HCT116 (cell line): ENCODE data around the gene SLC22A12. TPM values are rescaled to one million over a fixed set of nuclear protein-coding genes. Genes with fewer than 3 reads are reported as not detected.

Experiments used
- ATAC-seq: fragments of 200-7000 bp; cut with Tn5 transposase; 2 replicates; pipeline ENCODE4 v1.9.1; 2020; ENCODE audit warnings: mild to moderate bottlenecking, moderate library complexity
- BruUV-seq: library from RNA; stranded (reverse); fragments of 400-500 nt; replicated peaks from 2 replicates; lab custom pipeline; 2021; lab: Mats Ljungman, UMichigan
- CTCF ChIA-PET: fragments of 300-600 bp; sonication (Branson Sonifier 250); formaldehyde crosslinking; loops from one replicate; lab custom pipeline; 2021; ENCODE audit warnings: antibody characterized with exemption; lab: Charles Lee
- POLR2A ChIA-PET: fragments of 300-600, 350-600 bp; sonication (Branson Sonifier 250); formaldehyde crosslinking; loops from one replicate; lab custom pipeline; 2021; ENCODE audit warnings: antibody characterized with exemption; lab: Charles Lee
- RAD21 ChIA-PET, 2 experiments: fragments of 300-600 bp; sonication (Branson Sonifier 250); formaldehyde crosslinking; loops; one replicate each; lab custom pipeline; 2023; ENCODE audit warnings: low total read pairs in 2 of 2; ENCODE audit not compliant: uncharacterized antibody in 2 of 2, unreplicated experiment in 2 of 2, low non-redundant PET in 1 of 2; lab: Charles Lee
- DNase-seq: peaks from one replicate; pipeline ENCODE4 v3.0.0-alpha.2; 2010; ENCODE audit warnings: low read depth, low spot score
- H2AFZ ChIP-seq: fragments of 200-600 bp; shearing (Covaris generic), sonication (generic); 2 replicates; pipeline ENCODE4 v1.6.1; 2017; ENCODE audit warnings: low read depth, mixed run types, mixed read lengths, antibody characterized with exemption, low read length; ENCODE audit not compliant: poor library complexity, severe bottlenecking
- H3K27ac ChIP-seq: 2 replicates; pipeline ENCODE4 v1.5.1; 2012; ENCODE audit warnings: low read depth, low read length
- H3K27me3 ChIP-seq: fragments of 200-600 bp; sonication (generic); 2 replicates; pipeline ENCODE4 v1.6.1; 2016; ENCODE audit warnings: mixed run types, low read length, mixed read lengths; ENCODE audit not compliant: insufficient read depth
- H3K36me3 ChIP-seq, 2 experiments: fragments of 200-500 bp in 1 of 2; fragments of 200-600 bp in 1 of 2; sonication (Bioruptor generic) in 1 of 2; sonication (generic) in 1 of 2; 2 replicates each; pipeline versions ENCODE4 v1.5.1 to v1.6.1; 2014 to 2016; ENCODE audit warnings: low read length in 2 of 2, inconsistent platforms in 1 of 2, mixed read lengths in 1 of 2, mixed run types in 1 of 2; ENCODE audit not compliant: insufficient read depth in 2 of 2, control insufficient read depth in 1 of 2
- H3K4me1 ChIP-seq, 2 experiments: fragments of 200-600 bp in 1 of 2; sonication (generic) in 1 of 2; 2 replicates each; pipeline versions ENCODE4 v1.5.1 to v1.6.1; 2012 to 2017; ENCODE audit warnings: low read length in 2 of 2, inconsistent platforms in 1 of 2, mild to moderate bottlenecking in 1 of 2, mixed read lengths in 1 of 2, mixed run types in 1 of 2, moderate library complexity in 1 of 2; ENCODE audit not compliant: insufficient read depth in 2 of 2, control insufficient read depth in 1 of 2
- H3K4me2 ChIP-seq: fragments of 200-600 bp; sonication (generic); 2 replicates; pipeline ENCODE4 v1.6.1; 2017; ENCODE audit warnings: mixed run types, low read length, mixed read lengths
- H3K4me3 ChIP-seq, 2 experiments: fragments of 200-600 bp in 1 of 2; sonication (generic) in 1 of 2; replicated peaks in 1 of 2; 2 replicates each; pipeline ENCODE4 v1.5.1; 2011 to 2016; ENCODE audit warnings: low read length in 2 of 2, control low read depth in 1 of 2, low read depth in 1 of 2, mild to moderate bottlenecking in 1 of 2, mixed read lengths in 1 of 2, mixed run types in 1 of 2
- H3K79me2 ChIP-seq: fragments of 200-600 bp; sonication (generic); 2 replicates; pipeline ENCODE4 v1.6.1; 2017; ENCODE audit warnings: mild to moderate bottlenecking, mixed run types, low read length, moderate library complexity, mixed read lengths; ENCODE audit not compliant: insufficient read depth
- H3K9ac ChIP-seq: fragments of 200-600 bp; sonication (generic); 2 replicates; pipeline ENCODE4 v1.6.1; 2016; ENCODE audit warnings: low read length, mixed read lengths
- H3K9me2 ChIP-seq: fragments of 200-600 bp; sonication (generic), shearing (Covaris generic); 2 replicates; pipeline ENCODE4 v1.6.1; 2017; ENCODE audit warnings: mixed run types, mild to moderate bottlenecking, moderate library complexity; ENCODE audit not compliant: insufficient read depth
- H3K9me3 ChIP-seq, 2 experiments: fragments of 200-500 bp in 1 of 2; fragments of 200-600 bp in 1 of 2; sonication (Bioruptor generic) in 1 of 2; sonication (generic) in 1 of 2; 2 replicates each; pipeline ENCODE4 v1.6.1; 2014 to 2017; ENCODE audit warnings: low read length in 2 of 2, mixed read lengths in 2 of 2, inconsistent platforms in 1 of 2, low read depth in 1 of 2, mild to moderate bottlenecking in 1 of 2, mixed run types in 1 of 2, moderate library complexity in 1 of 2; ENCODE audit not compliant: control insufficient read depth in 1 of 2, insufficient read depth in 1 of 2
- H4K20me1 ChIP-seq: fragments of 200-600 bp; sonication (generic), shearing (Covaris generic); 2 replicates; pipeline ENCODE4 v1.6.1; 2017; ENCODE audit warnings: mixed run types, mild to moderate bottlenecking, moderate library complexity; ENCODE audit not compliant: insufficient read depth
- CBX3 ChIP-seq: IDR thresholded peaks from 2 replicates; pipeline ENCODE4 v1.6.1; 2012; ENCODE audit warnings: low read depth
- EZH2phosphoT487 ChIP-seq: fragments of 200-600 bp; IDR thresholded peaks from 2 replicates; pipeline ENCODE4 v1.6.1; 2018; ENCODE audit warnings: antibody characterized with exemption, borderline replicate concordance
- FOSL1 ChIP-seq: IDR thresholded peaks from 2 replicates; pipeline ENCODE4 v1.6.1; 2012; ENCODE audit warnings: low read depth
- MAX ChIP-seq: IDR thresholded peaks from 2 replicates; pipeline ENCODE4 v1.6.1; 2012
- SIN3A ChIP-seq: IDR thresholded peaks from 2 replicates; pipeline ENCODE4 v1.6.1; 2012; ENCODE audit warnings: low read depth
- SRF ChIP-seq: IDR thresholded peaks from 2 replicates; pipeline ENCODE4 v1.6.1; 2012; ENCODE audit warnings: low read depth
- YY1 ChIP-seq: IDR thresholded peaks from 2 replicates; pipeline ENCODE4 v1.6.1; 2011; ENCODE audit warnings: low read length, low read depth, moderate library complexity, mild to moderate bottlenecking; ENCODE audit not compliant: insufficient replicate concordance; ENCODE audit errors: extremely low read depth
- ZFX ChIP-seq: fragments of 450-650 bp; IDR thresholded peaks from 2 replicates; pipeline ENCODE4 v1.6.1; 2017
- intact Hi-C: fragments of 100-400 bp; cut with micrococcal nuclease; formaldehyde crosslinking; loops from 2 replicates; pipeline ENCODE4 v1.10.0; 2022
- total RNA-seq: library from RNA; stranded (reverse); gene quantifications from one replicate; pipeline ENCODE4 v1.2.1, GENCODE V29; 2021; ENCODE audit not compliant: unreplicated experiment
- TF ChIP-seq, protein P1 (sequence below): IDR thresholded peaks from 2 replicates; pipeline ENCODE4 v1.6.1; 2012
- TF ChIP-seq, protein P2 (sequence below): IDR thresholded peaks from 2 replicates; pipeline ENCODE4 v1.6.1; 2011; ENCODE audit warnings: mild to moderate bottlenecking, low read length, moderate library complexity; ENCODE audit not compliant: insufficient replicate concordance; ENCODE audit errors: extremely low read depth
- TF ChIP-seq, protein P3 (sequence below), 3 experiments: fragments of 200-600 bp in 1 of 3; sonication (generic) in 1 of 3; IDR thresholded peaks in 2 of 3; conservative IDR thresholded peaks in 1 of 3; 2 replicates each; pipeline ENCODE4 v1.5.1; 2012 to 2017; ENCODE audit warnings: low read depth in 2 of 3, low read length in 2 of 3, antibody characterized with exemption in 1 of 3, borderline replicate concordance in 1 of 3, control low read depth in 1 of 3, mild to moderate bottlenecking in 1 of 3, mixed read lengths in 1 of 3, mixed run types in 1 of 3, moderate library complexity in 1 of 3; ENCODE audit not compliant: insufficient read depth in 1 of 3
- TF ChIP-seq, protein P4 (sequence below): IDR thresholded peaks from 2 replicates; pipeline ENCODE4 v1.6.1; 2012; ENCODE audit warnings: low read depth

Gene SLC22A12
- total RNA-seq, 1 experiment from 2014 or later: not detected

DNA sequence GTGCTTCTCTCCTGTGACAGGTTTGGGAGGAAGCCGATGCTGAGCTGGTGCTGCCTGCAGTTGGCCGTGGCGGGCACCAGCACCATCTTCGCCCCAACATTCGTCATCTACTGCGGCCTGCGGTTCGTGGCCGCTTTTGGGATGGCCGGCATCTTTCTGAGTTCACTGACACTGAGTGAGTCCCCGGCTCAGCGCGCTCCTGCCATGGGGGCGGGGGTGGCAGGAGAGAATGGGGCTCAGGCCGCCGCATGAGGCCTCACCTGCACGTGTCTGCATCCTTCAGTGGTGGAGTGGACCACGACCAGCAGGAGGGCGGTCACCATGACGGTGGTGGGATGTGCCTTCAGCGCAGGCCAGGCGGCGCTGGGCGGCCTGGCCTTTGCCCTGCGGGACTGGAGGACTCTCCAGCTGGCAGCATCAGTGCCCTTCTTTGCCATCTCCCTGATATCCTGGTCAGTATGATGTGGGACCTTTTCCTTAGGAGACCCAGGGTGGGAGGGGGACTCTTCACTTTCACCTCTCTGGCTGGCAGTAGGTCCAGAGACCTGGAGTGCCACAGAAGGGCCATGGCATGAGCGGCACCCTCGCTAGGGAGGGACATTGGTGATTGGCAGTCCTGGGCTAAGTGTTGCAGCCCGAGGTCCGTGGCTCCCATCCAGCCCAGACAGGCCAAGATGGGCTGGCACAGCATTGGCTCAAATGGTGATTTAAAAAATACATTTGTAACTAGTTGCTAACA lies 28.9 kb upstream of the SLC22A12 start:
- Histone ChIP-seq H3K9me3 (no peaks in the 10 kb centered on the region), H3K4me1 (peaks cover 13 to 19% of the 10 kb centered on the region in 2 experiments), H3K36me3 (no peaks in the 10 kb centered on the region), H3K4me3 (no peak overlapping the region)
- TF ChIP-seq, protein P1, sequence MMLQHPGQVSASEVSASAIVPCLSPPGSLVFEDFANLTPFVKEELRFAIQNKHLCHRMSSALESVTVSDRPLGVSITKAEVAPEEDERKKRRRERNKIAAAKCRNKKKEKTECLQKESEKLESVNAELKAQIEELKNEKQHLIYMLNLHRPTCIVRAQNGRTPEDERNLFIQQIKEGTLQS: no peak
- no peak for TF ChIP-seq SIN3A
- TF ChIP-seq ZFX: no peak
- TF ChIP-seq EZH2phosphoT487: no peak
- no peak for TF ChIP-seq SRF
- no peak for TF ChIP-seq FOSL1
- no peak for TF ChIP-seq MAX
- no peak for TF ChIP-seq YY1
- TF ChIP-seq, protein P2, sequence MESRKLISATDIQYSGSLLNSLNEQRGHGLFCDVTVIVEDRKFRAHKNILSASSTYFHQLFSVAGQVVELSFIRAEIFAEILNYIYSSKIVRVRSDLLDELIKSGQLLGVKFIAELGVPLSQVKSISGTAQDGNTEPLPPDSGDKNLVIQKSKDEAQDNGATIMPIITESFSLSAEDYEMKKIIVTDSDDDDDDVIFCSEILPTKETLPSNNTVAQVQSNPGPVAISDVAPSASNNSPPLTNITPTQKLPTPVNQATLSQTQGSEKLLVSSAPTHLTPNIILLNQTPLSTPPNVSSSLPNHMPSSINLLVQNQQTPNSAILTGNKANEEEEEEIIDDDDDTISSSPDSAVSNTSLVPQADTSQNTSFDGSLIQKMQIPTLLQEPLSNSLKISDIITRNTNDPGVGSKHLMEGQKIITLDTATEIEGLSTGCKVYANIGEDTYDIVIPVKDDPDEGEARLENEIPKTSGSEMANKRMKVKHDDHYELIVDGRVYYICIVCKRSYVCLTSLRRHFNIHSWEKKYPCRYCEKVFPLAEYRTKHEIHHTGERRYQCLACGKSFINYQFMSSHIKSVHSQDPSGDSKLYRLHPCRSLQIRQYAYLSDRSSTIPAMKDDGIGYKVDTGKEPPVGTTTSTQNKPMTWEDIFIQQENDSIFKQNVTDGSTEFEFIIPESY: no peak
- TF ChIP-seq, protein P3, sequence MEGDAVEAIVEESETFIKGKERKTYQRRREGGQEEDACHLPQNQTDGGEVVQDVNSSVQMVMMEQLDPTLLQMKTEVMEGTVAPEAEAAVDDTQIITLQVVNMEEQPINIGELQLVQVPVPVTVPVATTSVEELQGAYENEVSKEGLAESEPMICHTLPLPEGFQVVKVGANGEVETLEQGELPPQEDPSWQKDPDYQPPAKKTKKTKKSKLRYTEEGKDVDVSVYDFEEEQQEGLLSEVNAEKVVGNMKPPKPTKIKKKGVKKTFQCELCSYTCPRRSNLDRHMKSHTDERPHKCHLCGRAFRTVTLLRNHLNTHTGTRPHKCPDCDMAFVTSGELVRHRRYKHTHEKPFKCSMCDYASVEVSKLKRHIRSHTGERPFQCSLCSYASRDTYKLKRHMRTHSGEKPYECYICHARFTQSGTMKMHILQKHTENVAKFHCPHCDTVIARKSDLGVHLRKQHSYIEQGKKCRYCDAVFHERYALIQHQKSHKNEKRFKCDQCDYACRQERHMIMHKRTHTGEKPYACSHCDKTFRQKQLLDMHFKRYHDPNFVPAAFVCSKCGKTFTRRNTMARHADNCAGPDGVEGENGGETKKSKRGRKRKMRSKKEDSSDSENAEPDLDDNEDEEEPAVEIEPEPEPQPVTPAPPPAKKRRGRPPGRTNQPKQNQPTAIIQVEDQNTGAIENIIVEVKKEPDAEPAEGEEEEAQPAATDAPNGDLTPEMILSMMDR (IDR thresholded peaks at IDR 0.05 in 2 of 3, conservative IDR thresholded peaks at IDR 0.05 in 1 of 3; ENCODE audit: borderline replicate concordance in 1 of 3, insufficient read depth in 1 of 3, low read depth in 2 of 3, low read length in 2 of 3): no peak
- TF ChIP-seq CBX3: no peak
- TF ChIP-seq, protein P4, sequence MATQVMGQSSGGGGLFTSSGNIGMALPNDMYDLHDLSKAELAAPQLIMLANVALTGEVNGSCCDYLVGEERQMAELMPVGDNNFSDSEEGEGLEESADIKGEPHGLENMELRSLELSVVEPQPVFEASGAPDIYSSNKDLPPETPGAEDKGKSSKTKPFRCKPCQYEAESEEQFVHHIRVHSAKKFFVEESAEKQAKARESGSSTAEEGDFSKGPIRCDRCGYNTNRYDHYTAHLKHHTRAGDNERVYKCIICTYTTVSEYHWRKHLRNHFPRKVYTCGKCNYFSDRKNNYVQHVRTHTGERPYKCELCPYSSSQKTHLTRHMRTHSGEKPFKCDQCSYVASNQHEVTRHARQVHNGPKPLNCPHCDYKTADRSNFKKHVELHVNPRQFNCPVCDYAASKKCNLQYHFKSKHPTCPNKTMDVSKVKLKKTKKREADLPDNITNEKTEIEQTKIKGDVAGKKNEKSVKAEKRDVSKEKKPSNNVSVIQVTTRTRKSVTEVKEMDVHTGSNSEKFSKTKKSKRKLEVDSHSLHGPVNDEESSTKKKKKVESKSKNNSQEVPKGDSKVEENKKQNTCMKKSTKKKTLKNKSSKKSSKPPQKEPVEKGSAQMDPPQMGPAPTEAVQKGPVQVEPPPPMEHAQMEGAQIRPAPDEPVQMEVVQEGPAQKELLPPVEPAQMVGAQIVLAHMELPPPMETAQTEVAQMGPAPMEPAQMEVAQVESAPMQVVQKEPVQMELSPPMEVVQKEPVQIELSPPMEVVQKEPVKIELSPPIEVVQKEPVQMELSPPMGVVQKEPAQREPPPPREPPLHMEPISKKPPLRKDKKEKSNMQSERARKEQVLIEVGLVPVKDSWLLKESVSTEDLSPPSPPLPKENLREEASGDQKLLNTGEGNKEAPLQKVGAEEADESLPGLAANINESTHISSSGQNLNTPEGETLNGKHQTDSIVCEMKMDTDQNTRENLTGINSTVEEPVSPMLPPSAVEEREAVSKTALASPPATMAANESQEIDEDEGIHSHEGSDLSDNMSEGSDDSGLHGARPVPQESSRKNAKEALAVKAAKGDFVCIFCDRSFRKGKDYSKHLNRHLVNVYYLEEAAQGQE: no peak
- TF ChIP-seq, all 23 proteins: peak for 0
- intact Hi-C loops: no loop called here
- no peaks in the 10 kb centered on the region for H3K9me2 ChIP-seq
- POLR2A ChIA-PET: no interaction called here
- CTCF ChIA-PET: no interaction called here
- DNase-seq: no peak
- no peaks in the 10 kb centered on the region for H4K20me1 ChIP-seq
- H3K27ac ChIP-seq: no peak overlapping the region
- ATAC-seq: no peak
- no peaks in the 10 kb centered on the region for H3K27me3 ChIP-seq
- no peak overlapping the region for H3K9ac ChIP-seq
- no peak overlapping the region for H2AFZ ChIP-seq
- no TSS peak for BruUV-seq
- H3K79me2 ChIP-seq: no peaks in the 10 kb centered on the region
- H3K4me2 ChIP-seq: no peak overlapping the region
- RAD21 ChIA-PET: no interaction called here
